ENCODE measurements around the gene KIAA1328.

Gene KIAA1328

GRCh38 chr18:36849288-36850006 lies 20.5 kb downstream of the KIAA1328 start:
- no peak for TF ChIP-seq CTCF (IDR thresholded peaks at IDR 0.05; ENCODE audit: borderline replicate concordance, insufficient read depth, low read depth, low read length)
- no peak overlapping the region for H3K4me3 ChIP-seq (ENCODE audit: low read depth, low read length)

GRCh38 chr18:36850527-36851201 lies 21.7 kb downstream of the KIAA1328 start:
- H3K4me3 ChIP-seq (ENCODE audit: low read depth, low read length), result no peak overlapping the region
- TF ChIP-seq CTCF (IDR thresholded peaks at IDR 0.05; ENCODE audit: borderline replicate concordance, insufficient read depth, low read depth, low read length), result no peak

- no peak for TF ChIP-seq CTCF (IDR thresholded peaks at IDR 0.05; ENCODE audit: borderline replicate concordance, insufficient read depth, low read depth, low read length)
- no peak overlapping the region for H3K4me3 ChIP-seq (ENCODE audit: low read depth, low read length)
Observed at GRCh38 chr18:36851202-36851590, 22.3 kb downstream of the KIAA1328 start.

GRCh38 chr18:36856815-36857214 lies 27.9 kb downstream of the KIAA1328 start:
- H3K4me3 ChIP-seq (ENCODE audit: low read depth, low read length), result no peak overlapping the region
- TF ChIP-seq CTCF (IDR thresholded peaks at IDR 0.05; ENCODE audit: borderline replicate concordance, insufficient read depth, low read depth, low read length), result no peak

- TF ChIP-seq CTCF (IDR thresholded peaks at IDR 0.05; ENCODE audit: borderline replicate concordance, insufficient read depth, low read depth, low read length), result no peak
Observed at GRCh38 chr18:36862182-36862581, 33.3 kb downstream of the KIAA1328 start.

GRCh38 chr18:36867056-36867455 lies 38.1 kb downstream of the KIAA1328 start:
- no peak for TF ChIP-seq CTCF (IDR thresholded peaks at IDR 0.05; ENCODE audit: borderline replicate concordance, insufficient read depth, low read depth, low read length)
- H3K4me3 ChIP-seq (ENCODE audit: low read depth, low read length), result no peak overlapping the region

More at GRCh38 chr18:36862182-36862581, 33.3 kb downstream of the KIAA1328 start:
- H3K4me3 ChIP-seq (ENCODE audit: low read depth, low read length), result no peak overlapping the region

GRCh38 chr18:36871801-36872200 lies 42.9 kb downstream of the KIAA1328 start:
- no peak overlapping the region for H3K4me3 ChIP-seq (ENCODE audit: low read depth, low read length)
- TF ChIP-seq CTCF (IDR thresholded peaks at IDR 0.05; ENCODE audit: borderline replicate concordance, insufficient read depth, low read depth, low read length), result no peak

Measured in GM12875 (cell line).